Panc1 (cell line): ENCODE results near the gene SLC43A1. TPM values are rescaled to one million over a fixed set of nuclear protein-coding genes. Genes with fewer than 3 reads are reported as not detected.

Source experiments
- ATAC-seq: fragments of 200-7000 bp; cut with Tn5 transposase; 2 replicates; pipeline ENCODE4 v1.9.1; 2020; ENCODE audit warnings: mild to moderate bottlenecking, moderate library complexity
- BruUV-seq: library from RNA; stranded (reverse); fragments of 400-500 nt; replicated peaks from 2 replicates; lab custom pipeline; 2021; lab: Mats Ljungman, UMichigan
- CTCF ChIA-PET: fragments of 300-600 bp; sonication (Branson Sonifier 250); formaldehyde crosslinking; loops from one replicate; lab custom pipeline; 2022; ENCODE audit warnings: antibody characterized with exemption; lab: Charles Lee
- POLR2A ChIA-PET: fragments of 300-600 bp; sonication (Branson Sonifier 250); formaldehyde crosslinking; loops from one replicate; lab custom pipeline; 2022; ENCODE audit warnings: antibody characterized with exemption; lab: Charles Lee
- DNase-seq: peaks from one replicate; pipeline ENCODE4 v3.0.0-alpha.2; 2010; ENCODE audit warnings: low read depth, low spot score
- H3K27ac ChIP-seq: 2 replicates; pipeline ENCODE4 v1.5.1; 2011; ENCODE audit warnings: mild to moderate bottlenecking, low read length, inconsistent platforms
- H3K27me3 ChIP-seq: fragments of 200-500 bp; sonication (Bioruptor generic); 2 replicates; pipeline ENCODE4 v1.6.0; 2014; ENCODE audit warnings: low read length, inconsistent platforms; ENCODE audit not compliant: control insufficient read depth, insufficient read depth
- H3K36me3 ChIP-seq: fragments of 200-500 bp; sonication (Bioruptor generic); 2 replicates; pipeline ENCODE4 v1.5.1; 2014; ENCODE audit warnings: inconsistent platforms, mild to moderate bottlenecking, low read length, moderate library complexity; ENCODE audit not compliant: control insufficient read depth, insufficient read depth
- H3K4me1 ChIP-seq: 2 replicates; pipeline ENCODE4 v1.5.1; 2011; ENCODE audit warnings: inconsistent platforms, mild to moderate bottlenecking, low read length, moderate library complexity; ENCODE audit not compliant: control insufficient read depth, insufficient read depth
- H3K4me3 ChIP-seq, 2 experiments: 2 replicates each; pipeline ENCODE4 v1.5.1; 2011 to 2012; ENCODE audit warnings: low read depth in 2 of 2, low read length in 2 of 2, mild to moderate bottlenecking in 2 of 2, inconsistent platforms in 1 of 2, moderate library complexity in 1 of 2
- H3K9me3 ChIP-seq: fragments of 200-500 bp; sonication (Bioruptor generic); 2 replicates; pipeline ENCODE4 v1.5.1; 2014; ENCODE audit warnings: low read depth, mild to moderate bottlenecking, inconsistent platforms, low read length, moderate library complexity; ENCODE audit not compliant: control insufficient read depth, insufficient read depth
- CTCF ChIP-seq: fragments of 450-650 bp; IDR thresholded peaks from 2 replicates; pipeline ENCODE4 v1.5.1; 2017; ENCODE audit warnings: mild to moderate bottlenecking
- POLR2AphosphoS5 ChIP-seq: IDR thresholded peaks from 2 replicates; pipeline ENCODE4 v1.6.1; 2012; ENCODE audit warnings: mild to moderate bottlenecking, low read depth, low read length, moderate library complexity
- REST ChIP-seq, 2 experiments: IDR thresholded peaks; 2 replicates each; pipeline ENCODE4 v1.6.1; 2011 to 2012; ENCODE audit warnings: low read depth in 2 of 2, control low read depth in 1 of 2, low read length in 1 of 2, mild to moderate bottlenecking in 1 of 2, moderate library complexity in 1 of 2; ENCODE audit not compliant: insufficient read depth in 1 of 2
- SIN3A ChIP-seq: IDR thresholded peaks from 2 replicates; pipeline ENCODE4 v1.6.1; 2012; ENCODE audit warnings: low read depth, mild to moderate bottlenecking, low read length, moderate library complexity, borderline replicate concordance; ENCODE audit not compliant: insufficient read depth
- TCF7L2 ChIP-seq: IDR thresholded peaks from 2 replicates; pipeline ENCODE4 v1.6.1; 2011; ENCODE audit warnings: mild to moderate bottlenecking, low read depth, low read length, inconsistent platforms
- in situ Hi-C: cut with HindIII; loops from 2 replicates; pipeline ENCODE4 v1.10.0; 2016; ENCODE audit warnings: low sequenced_read_pairs, low pct_unique_long_range_greater_than_20kb
- intact Hi-C: fragments of 100-400 bp; cut with micrococcal nuclease; formaldehyde crosslinking; loops from one replicate; pipeline ENCODE4 v1.10.0; 2022; ENCODE audit not compliant: unreplicated experiment
- total RNA-seq: library from RNA; stranded (reverse); gene quantifications from one replicate; pipeline ENCODE4 v1.2.1, GENCODE V29; 2021; ENCODE audit not compliant: unreplicated experiment

The SLC43A1 gene
- total RNA-seq, 1 experiment from 2014 or later = 2.0 TPM

GRCh38 chr11:57500515-57500914, 15.0 kb downstream of the SLC43A1 start:
- H3K9me3 ChIP-seq = no peaks in the 10 kb centered on the region
- no peaks in the 10 kb centered on the region for H3K27me3 ChIP-seq
- ChIA-PET CTCF (no interaction called here), POLR2A (no interaction called here)
- in situ Hi-C loops (no loop called here), intact Hi-C loops (no loop called here)
- H3K27ac ChIP-seq = no peak overlapping the region
- H3K4me1 ChIP-seq = peaks cover 6% of the 10 kb centered on the region; the same call in 1 of the 2 replicates
- no TSS peak for BruUV-seq
- no peaks in the 10 kb centered on the region for H3K36me3 ChIP-seq
- H3K4me3 ChIP-seq = no peak overlapping the region
- ATAC-seq = no peak
- no peak for DNase-seq
- no peak for TF ChIP-seq REST (IDR thresholded peaks at IDR 0.05; ENCODE audit: insufficient read depth in 1 of 2, low read depth in 2 of 2, low read length in 1 of 2)
- TF ChIP-seq CTCF = no peak
- TF ChIP-seq TCF7L2 = no peak
- no peak for TF ChIP-seq SIN3A
- no peak for TF ChIP-seq POLR2AphosphoS5

GRCh38 chr11:57499983-57500461, 15.5 kb downstream of the SLC43A1 start:
- DNase-seq (no peak), ATAC-seq (peak; percentile 47)
- Histone ChIP-seq H3K27me3 (no peaks in the 10 kb centered on the region), H3K27ac (no peak overlapping the region), H3K4me1 (peaks cover 6% of the 10 kb centered on the region; the same call in 1 of the 2 replicates), H3K36me3 (no peaks in the 10 kb centered on the region), H3K4me3 (peak overlapping the region; percentile 33 to 62), H3K9me3 (no peaks in the 10 kb centered on the region)
- in situ Hi-C loops (no loop called here), intact Hi-C loops (no loop called here)
- ChIA-PET CTCF (no interaction called here), POLR2A (no interaction called here)
- no TSS peak for BruUV-seq
- TF ChIP-seq REST (IDR thresholded peaks at IDR 0.05; ENCODE audit: insufficient read depth in 1 of 2, low read depth in 2 of 2, low read length in 1 of 2) (no peak), SIN3A (no peak), TCF7L2 (no peak), CTCF (no peak), POLR2AphosphoS5 (no peak)
